HepG2 (cell line): ENCODE data around the gene SRCIN1. TPM values are rescaled to one million over a fixed set of nuclear protein-coding genes. Genes with fewer than 3 reads are reported as not detected.
A peak's percentile ranks its signal among the peaks of the same experiment; 100 is the strongest.

Source experiments
- ATAC-seq: fragments of 200-7000 bp; cut with Tn5 transposase; 3 replicates; pipeline ENCODE4 v1.9.1; 2020; ENCODE audit warnings: mild to moderate bottlenecking, moderate library complexity
- BruUV-seq: library from RNA; stranded (reverse); fragments of 400-500 nt; replicated peaks from 2 replicates; lab custom pipeline; 2021; lab: Mats Ljungman, UMichigan
- CTCF ChIA-PET: fragments of 300-600 bp; formaldehyde crosslinking; extraction: SDS; loops from one replicate; lab custom pipeline; 2021; ENCODE audit warnings: low total read pairs, inconsistent platforms, low intra/inter-chr PET ratio; lab: Yijun Ruan, JAX
- POLR2A ChIA-PET: fragments of 350-600 bp; sonication (Branson Sonifier 250); formaldehyde crosslinking; loops from one replicate; lab custom pipeline; 2020; ENCODE audit warnings: antibody characterized with exemption, inconsistent platforms; lab: Yijun Ruan, JAX
- DNase-seq: peaks from one replicate; pipeline ENCODE4 v3.0.0-alpha.2; 2015; ENCODE audit warnings: low spot score
- FAIRE-seq: peaks from 3 replicates; lab custom pipeline; 2011; peaks lifted over from hg19 to GRCh38; lab: Jason Lieb, UNC
- H2AFZ ChIP-seq: one replicate; pipeline ENCODE4 v1.6.1; 2011; ENCODE audit warnings: low read length, inconsistent platforms
- H3K27ac ChIP-seq: fragments of 300-600 bp; 3 replicates; pipeline ENCODE4 v1.8.0; 2011; ENCODE audit warnings: mixed run types, mild to moderate bottlenecking, mixed read lengths, low read length, inconsistent platforms; ENCODE audit not compliant: insufficient read depth; ENCODE audit errors: extremely low read length
- H3K27me3 ChIP-seq, 2 experiments: fragments of 200-600 bp in 1 of 2; 2 replicates in 1 of 2; 3 replicates in 1 of 2; pipeline versions ENCODE4 v1.6.0 to v1.8.0; 2011; ENCODE audit warnings: low read length in 2 of 2, mild to moderate bottlenecking in 2 of 2, moderate library complexity in 2 of 2, inconsistent platforms in 1 of 2; ENCODE audit not compliant: insufficient read depth in 2 of 2, control insufficient read depth in 1 of 2
- H3K36me3 ChIP-seq, 2 experiments: fragments of 200-600 bp in 1 of 2; replicated peaks in 1 of 2; 2 replicates in 1 of 2; 3 replicates in 1 of 2; pipeline versions ENCODE4 v1.5.1 to v1.8.0; 2011; ENCODE audit warnings: low read length in 2 of 2, inconsistent platforms in 1 of 2; ENCODE audit not compliant: insufficient read depth in 2 of 2, control insufficient read depth in 1 of 2
- H3K4me1 ChIP-seq: 2 replicates; pipeline ENCODE4 v1.5.1; 2012; ENCODE audit warnings: low read length, inconsistent platforms; ENCODE audit not compliant: insufficient read depth
- H3K4me2 ChIP-seq: 2 replicates; pipeline ENCODE4 v1.6.0; 2011; ENCODE audit warnings: low read depth, low read length, inconsistent platforms
- H3K4me3 ChIP-seq, 3 experiments: fragments of 200-600 bp in 1 of 3; sonication (generic), shearing (Covaris generic) in 1 of 3; replicated peaks in 1 of 3; 2 replicates each; pipeline ENCODE4 v1.5.1; 2011 to 2016; ENCODE audit warnings: low read length in 3 of 3, inconsistent platforms in 2 of 3, low read depth in 2 of 3, mild to moderate bottlenecking in 2 of 3, control low read depth in 1 of 3, mixed read lengths in 1 of 3; ENCODE audit not compliant: insufficient read depth in 1 of 3
- H3K79me2 ChIP-seq: one replicate; pipeline ENCODE4 v1.6.1; 2011; ENCODE audit warnings: low read length, inconsistent platforms; ENCODE audit not compliant: insufficient read depth
- H3K9ac ChIP-seq: 2 replicates; pipeline ENCODE4 v1.6.0; 2011; ENCODE audit warnings: mild to moderate bottlenecking, low read depth, low read length, inconsistent platforms; ENCODE audit not compliant: insufficient read depth
- H3K9me3 ChIP-seq: 2 replicates; pipeline ENCODE4 v1.5.1; 2012; ENCODE audit warnings: mild to moderate bottlenecking, low read length
- H4K20me1 ChIP-seq: 2 replicates; pipeline ENCODE4 v1.6.0; 2011; ENCODE audit warnings: inconsistent platforms, mild to moderate bottlenecking, low read length, moderate library complexity; ENCODE audit not compliant: insufficient read depth
- CHD4 ChIP-seq: fragments of 200-600 bp; sonication (generic); IDR thresholded peaks from 2 replicates; pipeline ENCODE4 v1.7.0; 2017; ENCODE audit warnings: mild to moderate bottlenecking, low read length, borderline replicate concordance
- CREM ChIP-seq, 2 experiments: sonication (generic) in 1 of 2; formaldehyde crosslinking in 1 of 2; IDR thresholded peaks; 2 replicates each; pipeline versions ENCODE4 v1.4.0 to v1.6.1; 2016 to 2020; ENCODE audit warnings: antibody characterized with exemption in 1 of 2, mild to moderate bottlenecking in 1 of 2, missing genetic modification reagents in 1 of 2
- ETV6 ChIP-seq: sonication (generic); formaldehyde crosslinking; conservative IDR thresholded peaks from 2 replicates; pipeline ENCODE4 v1.4.0; 2020; ENCODE audit warnings: missing genetic modification reagents
- KDM6A ChIP-seq: IDR thresholded peaks from 2 replicates; pipeline ENCODE4 v1.6.1; 2016; ENCODE audit warnings: low read depth
- MBD4 ChIP-seq: IDR thresholded peaks from 2 replicates; pipeline ENCODE4 v1.6.1; 2012; ENCODE audit warnings: low read length, inconsistent platforms, borderline replicate concordance
- NR2F1 ChIP-seq, 2 experiments: fragments of 450-650 bp in 1 of 2; formaldehyde crosslinking in 1 of 2; IDR thresholded peaks; 2 replicates each; pipeline versions ENCODE4 v1.5.0 to v1.6.1; 2016 to 2020; ENCODE audit warnings: mild to moderate bottlenecking in 1 of 2, missing compliant biosample characterization in 1 of 2, missing genetic modification reagents in 1 of 2, moderate library complexity in 1 of 2
- PCBP2 ChIP-seq: fragments of 200-400 bp; formaldehyde crosslinking; optimal IDR thresholded peaks from 2 replicates; pipeline ENCODE3; 2018; ENCODE audit warnings: low read length, low read depth; ENCODE audit not compliant: poor library complexity, severe bottlenecking
- PTBP1 ChIP-seq: fragments of 200-400 bp; formaldehyde crosslinking; IDR thresholded peaks from 2 replicates; pipeline ENCODE4 v1.6.1; 2018; ENCODE audit warnings: low read length, low read depth; ENCODE audit not compliant: poor library complexity, severe bottlenecking
- SP1 ChIP-seq, 2 experiments: fragments of 450-650 bp in 1 of 2; sonication (generic) in 1 of 2; formaldehyde crosslinking in 1 of 2; IDR thresholded peaks; 2 replicates each; pipeline versions ENCODE4 v1.4.0 to v1.6.1; 2016 to 2020; ENCODE audit warnings: missing genetic modification reagents in 1 of 2
- ZFP91 ChIP-seq: sonication (generic); formaldehyde crosslinking; IDR thresholded peaks from 2 replicates; pipeline ENCODE4 v1.9.0; 2022; ENCODE audit warnings: missing genetic modification reagents, mild to moderate bottlenecking, borderline replicate concordance
- ZNF383 ChIP-seq: sonication (generic); formaldehyde crosslinking; IDR thresholded peaks from 2 replicates; pipeline ENCODE4 v1.4.0; 2020; ENCODE audit warnings: missing genetic modification reagents, mild to moderate bottlenecking, borderline replicate concordance
- WGBS: methylation state at CpG from one replicate; pipeline ENCODE4 v1.1.6; 2017; ENCODE audit warnings: low lambda C conversion rate; 5-methylcytosine and 5-hydroxymethylcytosine counted together
- in situ Hi-C: cut with HindIII; loops from 2 replicates; pipeline ENCODE4 v1.10.0; 2017; ENCODE audit warnings: low pct_unique_long_range_greater_than_20kb; ENCODE audit not compliant: extremely low pct_ligation_motif_present
- intact Hi-C: fragments of 100-400 bp; cut with micrococcal nuclease; formaldehyde crosslinking; loops from one replicate; pipeline ENCODE4 v1.10.0; 2022; ENCODE audit not compliant: unreplicated experiment
- polyA plus RNA-seq, 8 experiments: library from polyadenylated mRNA; depleted of rRNA in 3 of 8; stranded (reverse) in 7 of 8; unstranded in 1 of 8; fragments of >200 nt; fragmentation: Illumina TruSeq in 4 of 8; extraction: Trizol in 4 of 8; gene quantifications; 2 replicates each; pipeline versions ENCODE4 v1.2.1 to v1.2.3, GENCODE V29; 2011 to 2016; ENCODE audit warnings: low read depth in 4 of 8, missing spikeins in 1 of 8, mixed read lengths in 1 of 8; ENCODE audit not compliant: insufficient read depth in 1 of 8
- total RNA-seq, 5 experiments: library from RNA; depleted of rRNA; stranded (reverse); fragments of >200 nt; fragmentation: Illumina TruSeq; extraction: Trizol; gene quantifications; 2 replicates each; pipeline ENCODE4 v1.2.3, GENCODE V29; 2016; ENCODE audit warnings: low read depth in 1 of 5
- TF ChIP-seq, protein P1 (sequence below): sonication (generic); formaldehyde crosslinking; IDR thresholded peaks from 2 replicates; pipeline ENCODE4 v1.4.0; 2020; ENCODE audit warnings: missing genetic modification reagents; ENCODE audit errors: not compliant biosample characterization
- TF ChIP-seq, protein P2 (sequence below): sonication (generic); formaldehyde crosslinking; IDR thresholded peaks from 2 replicates; pipeline ENCODE4 v1.4.0; 2020; ENCODE audit warnings: missing genetic modification reagents, borderline replicate concordance

SRCIN1 gene
- total and polyA plus RNA-seq, 2 of the 13 experiments (the other 11 are each of a cell fraction or from before 2014, with no cell fraction given) = 1.2 to 9.6 TPM

DNA sequence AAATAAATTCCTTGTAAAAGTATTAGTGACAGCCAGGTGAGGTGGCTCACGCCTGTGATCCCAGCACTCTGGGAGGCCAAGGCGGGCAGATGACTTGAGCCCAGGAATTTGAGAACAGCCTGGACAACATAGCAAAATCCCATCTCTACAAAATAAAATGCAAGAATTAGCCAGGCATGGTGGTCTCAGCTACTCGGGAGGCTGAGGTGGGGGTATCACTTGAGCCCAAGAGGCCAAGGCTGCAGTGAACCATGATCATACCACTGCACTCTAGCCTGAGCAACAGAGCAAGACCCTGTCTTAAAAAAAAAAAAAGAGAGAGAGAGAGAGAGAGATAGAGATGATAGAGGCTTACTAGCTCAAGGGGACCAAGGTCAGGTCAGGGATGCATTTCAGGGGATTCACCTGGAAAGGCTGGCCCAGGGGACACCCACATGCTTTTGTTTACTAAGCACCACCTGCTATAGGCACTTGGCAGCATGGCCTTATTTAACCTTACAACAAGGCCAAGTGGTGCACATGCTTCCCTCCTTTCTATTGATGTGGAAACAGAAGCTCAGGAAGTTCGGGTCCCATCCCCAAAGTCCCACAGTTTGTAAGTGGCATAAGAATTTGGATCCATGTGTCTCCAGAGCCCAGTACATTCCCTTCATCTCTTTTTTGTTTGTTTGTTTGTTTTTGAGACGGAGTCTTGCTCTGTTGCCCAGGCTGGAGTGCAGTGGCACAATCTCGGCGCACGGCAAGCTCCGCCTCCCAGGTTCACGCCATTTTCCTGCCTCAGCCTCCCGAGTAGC is 12.4 kb upstream of the SRCIN1 start:
- WGBS = 67% methylated on average over 11 of the region's 11 CpGs
- Histone ChIP-seq H3K27ac (peak overlapping the region; percentile 95), H3K79me2 (peaks cover 2% of the 10 kb centered on the region), H4K20me1 (no peaks in the 10 kb centered on the region), H3K36me3 (no peaks in the 10 kb centered on the region), H3K4me3 (no peak overlapping the region), H3K4me1 (peaks cover 100% of the 10 kb centered on the region), H3K27me3 (no peaks in the 10 kb centered on the region), H3K9me3 (no peaks in the 10 kb centered on the region), H3K9ac (peak overlapping the region; percentile 35), H2AFZ (no peak overlapping the region), H3K4me2 (no peak overlapping the region; the same call in 1 of the 2 replicates)
- in situ Hi-C loops (no loop called here), intact Hi-C loops (no loop called here)
- peak; percentile 64 for DNase-seq
- no peak for ATAC-seq
- ChIA-PET POLR2A (interaction anchor here (0.9 to 9.0 kb wide), 8 partner anchors 10 to 263 kb away, joined by 3 to 291 read pairs (median 4); partner anchors contain the start of gene SRCIN1), CTCF (interaction anchor here (1.4 kb wide), 1 partner anchor 12 kb away, joined by 5 read pairs; no protein-coding TSS in a partner anchor)
- FAIRE-seq = no peak
- no TSS peak for BruUV-seq
- TF ChIP-seq ZNF383 (CRISPR knock-in tag) (no peak), PTBP1 (no peak), ETV6 (CRISPR knock-in tag) (no peak), CHD4 (no peak), CREM (IDR thresholded peaks at IDR 0.05) (peak; percentile 61), CREM (CRISPR knock-in tag; IDR thresholded peaks at IDR 0.05) (no peak), NR2F1 (CRISPR knock-in tag; IDR thresholded peaks at IDR 0.05) (peak; percentile 23 to 30; a peak in 1 of 4 replicates), PCBP2 (no peak), SP1 (IDR thresholded peaks at IDR 0.05) (no peak), SP1 (CRISPR knock-in tag; IDR thresholded peaks at IDR 0.05) (no peak), MBD4 (no peak), KDM6A (CRISPR knock-in tag) (0 out of 2 replicates have a peak, but pooled peaks have one; percentile 36), ZFP91 (CRISPR knock-in tag) (no peak)
- TF ChIP-seq, protein P1, sequence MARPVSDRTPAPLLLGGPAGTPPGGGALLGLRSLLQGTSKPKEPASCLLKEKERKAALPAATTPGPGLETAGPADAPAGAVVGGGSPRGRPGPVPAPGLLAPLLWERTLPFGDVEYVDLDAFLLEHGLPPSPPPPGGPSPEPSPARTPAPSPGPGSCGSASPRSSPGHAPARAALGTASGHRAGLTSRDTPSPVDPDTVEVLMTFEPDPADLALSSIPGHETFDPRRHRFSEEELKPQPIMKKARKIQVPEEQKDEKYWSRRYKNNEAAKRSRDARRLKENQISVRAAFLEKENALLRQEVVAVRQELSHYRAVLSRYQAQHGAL (CRISPR knock-in tag) = no peak
- TF ChIP-seq, protein P2, sequence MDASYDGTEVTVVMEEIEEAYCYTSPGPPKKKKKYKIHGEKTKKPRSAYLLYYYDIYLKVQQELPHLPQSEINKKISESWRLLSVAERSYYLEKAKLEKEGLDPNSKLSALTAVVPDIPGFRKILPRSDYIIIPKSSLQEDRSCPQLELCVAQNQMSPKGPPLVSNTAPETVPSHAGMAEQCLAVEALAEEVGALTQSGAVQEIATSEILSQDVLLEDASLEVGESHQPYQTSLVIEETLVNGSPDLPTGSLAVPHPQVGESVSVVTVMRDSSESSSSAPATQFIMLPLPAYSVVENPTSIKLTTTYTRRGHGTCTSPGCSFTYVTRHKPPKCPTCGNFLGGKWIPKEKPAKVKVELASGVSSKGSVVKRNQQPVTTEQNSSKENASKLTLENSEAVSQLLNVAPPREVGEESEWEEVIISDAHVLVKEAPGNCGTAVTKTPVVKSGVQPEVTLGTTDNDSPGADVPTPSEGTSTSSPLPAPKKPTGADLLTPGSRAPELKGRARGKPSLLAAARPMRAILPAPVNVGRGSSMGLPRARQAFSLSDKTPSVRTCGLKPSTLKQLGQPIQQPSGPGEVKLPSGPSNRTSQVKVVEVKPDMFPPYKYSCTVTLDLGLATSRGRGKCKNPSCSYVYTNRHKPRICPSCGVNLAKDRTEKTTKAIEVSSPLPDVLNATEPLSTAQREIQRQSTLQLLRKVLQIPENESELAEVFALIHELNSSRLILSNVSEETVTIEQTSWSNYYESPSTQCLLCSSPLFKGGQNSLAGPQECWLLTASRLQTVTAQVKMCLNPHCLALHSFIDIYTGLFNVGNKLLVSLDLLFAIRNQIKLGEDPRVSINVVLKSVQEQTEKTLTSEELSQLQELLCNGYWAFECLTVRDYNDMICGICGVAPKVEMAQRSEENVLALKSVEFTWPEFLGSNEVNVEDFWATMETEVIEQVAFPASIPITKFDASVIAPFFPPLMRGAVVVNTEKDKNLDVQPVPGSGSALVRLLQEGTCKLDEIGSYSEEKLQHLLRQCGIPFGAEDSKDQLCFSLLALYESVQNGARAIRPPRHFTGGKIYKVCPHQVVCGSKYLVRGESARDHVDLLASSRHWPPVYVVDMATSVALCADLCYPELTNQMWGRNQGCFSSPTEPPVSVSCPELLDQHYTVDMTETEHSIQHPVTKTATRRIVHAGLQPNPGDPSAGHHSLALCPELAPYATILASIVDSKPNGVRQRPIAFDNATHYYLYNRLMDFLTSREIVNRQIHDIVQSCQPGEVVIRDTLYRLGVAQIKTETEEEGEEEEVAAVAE (CRISPR knock-in tag) = no peak; the same call in 1 of the 2 replicates
